HG03439 (cell line): Measurements from ENCODE around the gene FAM53B.
"Not testable (repeated sequence)": the region's sequence is repeated elsewhere in the genome, so short reads cannot be mapped to it uniquely, and the experiment has no call there.

Experiments
- ATAC-seq: cut with Tn5 transposase; IDR thresholded peaks from one replicate; pipeline ENCODE4 v1.9.1; 2021; ENCODE audit warnings: mild to moderate bottlenecking, moderate library complexity; ENCODE audit not compliant: unreplicated experiment

The FAM53B gene

GRCh38 chr10:124744102-124745050, at the start of gene FAM53B:
FAM53B (minus strand) TSS chr10:124744378; CDS start chr10:124706713, 37,665 bp downstream.
- peak; percentile 51 for ATAC-seq

- ATAC-seq = no peak
Observed at GRCh38 chr10:124792998-124793352, 48.8 kb upstream of the FAM53B start.

- peak; percentile 86 for ATAC-seq
Observed at GRCh38 chr10:124791547-124792348, 47.6 kb upstream of the FAM53B start, which contains the start of gene EEF1AKMT2. EEF1AKMT2 (minus strand) TSS chr10:124791887; CDS start chr10:124791833, 54 bp downstream.

GRCh38 chr10:124782900-124783299, 38.7 kb upstream of the FAM53B start:
- ATAC-seq = not testable (repeated sequence)

- no peak for ATAC-seq
Observed at GRCh38 chr10:124768791-124769190, 24.6 kb upstream of the FAM53B start.

- ATAC-seq = no peak
Observed at GRCh38 chr10:124765256-124765655, 21.1 kb upstream of the FAM53B start.

- no peak for ATAC-seq
Observed at GRCh38 chr10:124763267-124763666, 19.1 kb upstream of the FAM53B start.

- no peak for ATAC-seq
Observed at GRCh38 chr10:124762281-124762680, 18.1 kb upstream of the FAM53B start.

- no peak for ATAC-seq
Observed at GRCh38 chr10:124756156-124756903, 12.2 kb upstream of the FAM53B start.

GRCh38 chr10:124755581-124755980, 11.4 kb upstream of the FAM53B start:
- ATAC-seq = no peak

GRCh38 chr10:124754227-124754626, 10.0 kb upstream of the FAM53B start:
- no peak for ATAC-seq

GRCh38 chr10:124748953-124749645, 4.9 kb upstream of the FAM53B start:
- no peak for ATAC-seq

- ATAC-seq = no peak
Observed at GRCh38 chr10:124748166-124748565, 4.0 kb upstream of the FAM53B start.

- ATAC-seq = no peak
Observed at GRCh38 chr10:124747745-124748144, 3.6 kb upstream of the FAM53B start.

- ATAC-seq = no peak
Observed at GRCh38 chr10:124746992-124747391, 2.8 kb upstream of the FAM53B start.

- not testable (repeated sequence) for ATAC-seq
Observed at GRCh38 chr10:124746447-124746846, 2.3 kb upstream of the FAM53B start.

GRCh38 chr10:124745673-124746072, 1.5 kb upstream of the FAM53B start:
- no peak for ATAC-seq

- no peak for ATAC-seq
Observed at GRCh38 chr10:124745252-124745651, 1.1 kb upstream of the FAM53B start.

GRCh38 chr10:124743191-124744101, 732 bp downstream of the FAM53B start:
- ATAC-seq = no peak
